Epithelial cell of umbilical artery (primary cell): Measurements from ENCODE around the gene UBASH3A. TPM values are rescaled to one million over a fixed set of nuclear protein-coding genes. Genes with fewer than 3 reads are reported as not detected.

ENCODE experiments used
- total RNA-seq: library from RNA; depleted of rRNA; stranded (reverse); fragments of >200 nt; gene quantifications from 2 replicates; pipeline ENCODE4 v1.2.3, GENCODE V29; 2014

The UBASH3A gene, protein sequence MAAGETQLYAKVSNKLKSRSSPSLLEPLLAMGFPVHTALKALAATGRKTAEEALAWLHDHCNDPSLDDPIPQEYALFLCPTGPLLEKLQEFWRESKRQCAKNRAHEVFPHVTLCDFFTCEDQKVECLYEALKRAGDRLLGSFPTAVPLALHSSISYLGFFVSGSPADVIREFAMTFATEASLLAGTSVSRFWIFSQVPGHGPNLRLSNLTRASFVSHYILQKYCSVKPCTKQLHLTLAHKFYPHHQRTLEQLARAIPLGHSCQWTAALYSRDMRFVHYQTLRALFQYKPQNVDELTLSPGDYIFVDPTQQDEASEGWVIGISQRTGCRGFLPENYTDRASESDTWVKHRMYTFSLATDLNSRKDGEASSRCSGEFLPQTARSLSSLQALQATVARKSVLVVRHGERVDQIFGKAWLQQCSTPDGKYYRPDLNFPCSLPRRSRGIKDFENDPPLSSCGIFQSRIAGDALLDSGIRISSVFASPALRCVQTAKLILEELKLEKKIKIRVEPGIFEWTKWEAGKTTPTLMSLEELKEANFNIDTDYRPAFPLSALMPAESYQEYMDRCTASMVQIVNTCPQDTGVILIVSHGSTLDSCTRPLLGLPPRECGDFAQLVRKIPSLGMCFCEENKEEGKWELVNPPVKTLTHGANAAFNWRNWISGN
- total RNA-seq, result not detected in 2 replicates

DNA sequence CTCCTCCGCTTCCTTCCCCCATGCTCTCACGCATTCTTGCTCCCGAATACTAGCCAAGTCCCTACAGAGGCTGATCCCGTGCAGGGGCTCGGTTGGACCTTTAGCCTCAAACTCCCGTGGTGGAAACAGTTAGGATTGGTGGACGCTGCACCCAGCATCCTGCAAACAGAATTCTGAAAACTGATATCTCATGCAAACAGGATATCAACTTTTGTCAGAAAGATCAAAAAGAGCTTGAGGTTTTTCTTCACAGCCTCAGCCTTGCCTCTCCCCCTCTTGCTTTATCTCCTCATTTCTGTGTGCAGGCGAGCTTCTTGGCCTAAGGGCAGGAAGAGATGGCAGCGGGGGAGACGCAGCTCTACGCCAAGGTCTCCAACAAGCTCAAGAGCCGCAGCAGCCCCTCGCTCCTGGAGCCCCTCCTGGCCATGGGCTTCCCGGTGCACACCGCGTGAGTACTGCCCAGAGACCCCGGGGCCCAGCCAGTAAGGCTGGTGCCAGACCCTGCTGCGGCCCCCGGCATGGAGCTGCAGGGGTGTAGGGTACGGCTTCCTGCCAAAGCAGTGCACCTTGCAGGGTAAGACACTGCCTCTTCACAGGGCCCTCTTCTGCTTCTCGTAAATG, at the start of gene UBASH3A:
Gene UBASH3A, plus strand, starts transcription at position 292 of the 621 bp plus-strand sequence. Its CDS starts 44 bp downstream, at position 336.

DNA sequence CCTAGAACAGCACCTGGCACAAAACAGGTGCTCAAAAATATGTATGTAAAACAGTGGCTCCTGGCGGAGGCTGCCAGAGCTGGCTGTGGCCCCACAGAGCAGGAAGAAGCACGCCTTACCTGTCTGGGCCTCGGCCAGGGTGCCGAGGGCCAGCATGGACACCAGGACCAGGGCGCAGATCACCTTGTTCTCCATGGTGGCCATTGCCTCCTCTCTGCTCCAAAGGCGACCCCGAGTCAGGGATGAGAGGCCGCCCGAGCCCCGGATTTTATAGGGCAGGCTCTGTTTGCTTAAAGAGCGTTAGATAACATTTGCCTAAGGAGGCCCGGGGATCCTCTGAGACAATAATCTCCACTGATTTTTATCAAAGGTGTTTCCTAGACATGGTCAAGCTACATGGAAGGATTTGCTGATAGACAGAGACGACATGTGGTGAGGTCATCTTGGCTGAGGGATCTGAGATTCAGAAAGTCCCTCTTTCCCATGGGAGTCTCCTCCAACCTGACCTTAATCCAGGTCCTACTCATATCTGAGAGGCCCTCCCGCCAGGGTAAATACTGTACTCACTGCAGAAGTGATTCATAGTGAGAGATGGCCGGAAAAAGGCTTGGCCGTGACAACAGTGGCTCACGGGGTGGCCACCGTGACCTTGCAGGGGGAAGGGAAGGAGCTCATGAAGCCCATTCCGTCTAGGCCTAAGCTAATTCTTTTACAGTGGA, 37.3 kb upstream of the UBASH3A start, which contains the start of gene TFF1:
Gene TFF1, minus strand, starts transcription at position 244 of the 719 bp plus-strand sequence. Its CDS starts 40 bp downstream, at position 204.

DNA sequence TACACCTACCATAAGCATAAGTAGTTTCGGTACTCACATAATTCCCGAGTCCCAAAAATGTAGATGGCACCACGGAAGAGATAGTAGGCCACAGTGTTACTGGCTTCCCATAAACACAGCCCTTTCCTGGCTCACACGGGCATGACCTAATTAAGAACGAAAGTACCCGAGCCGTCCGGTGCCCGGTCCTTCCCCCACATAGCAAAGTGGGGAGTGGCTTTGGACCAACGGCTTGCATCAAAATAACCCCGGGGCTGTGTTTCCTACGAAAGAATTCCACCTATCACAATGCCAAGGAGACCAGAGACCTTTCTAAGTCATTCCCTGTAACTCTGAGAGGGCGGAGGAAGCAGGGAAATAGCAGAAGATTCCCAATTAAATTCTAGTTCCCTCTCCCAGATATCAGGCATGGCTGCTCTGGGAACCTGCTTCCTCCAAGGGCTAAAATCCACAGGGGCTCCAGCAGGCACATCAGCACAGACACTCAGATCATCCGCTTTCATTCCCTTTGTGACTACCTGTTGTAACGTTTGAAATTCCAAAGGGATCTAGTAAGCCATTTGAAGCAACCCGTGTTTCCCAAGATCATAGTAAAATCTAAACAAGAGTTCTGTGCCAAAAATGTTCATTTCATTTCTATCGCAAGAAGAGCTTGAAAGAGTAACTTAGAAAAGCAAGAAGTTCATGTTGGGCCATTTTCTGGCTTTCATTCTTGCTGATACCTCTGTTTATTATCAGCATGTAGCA, 7.6 kb upstream of the UBASH3A start, which contains the start of gene TMPRSS3:
Gene TMPRSS3, minus strand, starts transcription at position 148 of the 747 bp plus-strand sequence. CDS start 635 bp downstream, outside the sequence.

GRCh38 chr21:42496120-42496838, 92.6 kb downstream of the UBASH3A start, which contains the start of gene RSPH1:
Gene RSPH1, minus strand, starts transcription at chr21:42496224. Its CDS starts 38 bp downstream, at chr21:42496186.

Other genes with a start within 250 kb of the UBASH3A start
- gene ABCG1, start 184.8 kb upstream of the UBASH3A start, total RNA-seq, result 20.2 and 35.1 TPM in 2 replicates
- gene TFF3, start 88.5 kb upstream of the UBASH3A start, total RNA-seq, result not detected in 2 replicates
- gene TFF2, start 52.9 kb upstream of the UBASH3A start, total RNA-seq, result not detected in 2 replicates
- not detected in 2 replicates for gene TFF1, start 37.4 kb upstream of the UBASH3A start, total RNA-seq
- not detected in 2 replicates for gene TMPRSS3, start 7.8 kb upstream of the UBASH3A start, total RNA-seq
- not detected in 2 replicates for gene RSPH1, start 92.3 kb downstream of the UBASH3A start, total RNA-seq
- 8.7 and 9.4 TPM in 2 replicates for gene SLC37A1, start 110.0 kb downstream of the UBASH3A start, total RNA-seq
- gene PDE9A, start 249.7 kb downstream of the UBASH3A start, total RNA-seq, result 0.30 and 1.3 TPM in 2 replicates